ENCODE data around the gene COL6A1.

DNA sequence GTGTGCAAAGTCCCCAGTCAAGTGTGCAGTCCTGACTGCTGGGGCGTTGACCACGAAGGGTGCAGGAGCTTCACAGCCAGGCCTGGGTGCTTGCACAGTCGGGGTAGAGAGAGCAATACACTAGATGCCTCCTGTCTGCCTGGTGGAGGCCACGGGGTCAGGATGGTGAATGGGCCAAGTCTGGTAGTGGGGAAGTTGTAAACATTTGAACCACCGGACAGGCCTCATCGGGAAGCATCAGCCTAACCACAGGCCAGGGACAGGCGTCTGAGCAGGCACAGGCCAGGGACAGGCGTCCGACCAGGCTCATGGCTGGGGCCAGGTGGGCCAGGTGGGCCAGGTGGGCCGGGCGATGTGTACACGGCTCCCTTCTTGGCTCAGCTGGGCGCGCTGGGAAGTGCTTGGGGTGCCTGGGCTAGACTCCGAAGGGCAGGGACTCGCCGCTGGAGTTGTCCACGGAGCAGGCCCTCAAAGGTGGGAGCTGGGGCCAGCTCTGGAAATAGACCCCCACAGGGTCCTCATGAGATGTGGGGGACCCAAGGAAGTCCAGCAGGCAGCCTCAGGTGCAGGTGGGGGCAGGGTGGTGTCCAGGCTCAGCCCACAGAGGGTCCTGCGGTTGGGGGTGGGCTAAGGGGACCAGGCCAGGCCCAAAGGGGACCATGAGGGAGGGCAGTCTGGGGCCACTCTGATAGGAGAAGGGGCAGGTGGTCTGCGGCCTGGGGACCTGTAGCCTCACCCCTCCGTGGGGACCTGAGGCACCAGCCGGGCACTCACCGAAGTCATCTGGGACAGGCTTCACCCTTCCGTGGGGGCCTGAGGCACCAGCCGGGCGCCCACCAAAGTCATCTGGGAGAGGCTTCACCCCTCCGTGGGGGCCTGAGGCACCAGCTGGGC is 15.0 kb downstream of the COL6A1 start:
- TF ChIP-seq, protein P1, sequence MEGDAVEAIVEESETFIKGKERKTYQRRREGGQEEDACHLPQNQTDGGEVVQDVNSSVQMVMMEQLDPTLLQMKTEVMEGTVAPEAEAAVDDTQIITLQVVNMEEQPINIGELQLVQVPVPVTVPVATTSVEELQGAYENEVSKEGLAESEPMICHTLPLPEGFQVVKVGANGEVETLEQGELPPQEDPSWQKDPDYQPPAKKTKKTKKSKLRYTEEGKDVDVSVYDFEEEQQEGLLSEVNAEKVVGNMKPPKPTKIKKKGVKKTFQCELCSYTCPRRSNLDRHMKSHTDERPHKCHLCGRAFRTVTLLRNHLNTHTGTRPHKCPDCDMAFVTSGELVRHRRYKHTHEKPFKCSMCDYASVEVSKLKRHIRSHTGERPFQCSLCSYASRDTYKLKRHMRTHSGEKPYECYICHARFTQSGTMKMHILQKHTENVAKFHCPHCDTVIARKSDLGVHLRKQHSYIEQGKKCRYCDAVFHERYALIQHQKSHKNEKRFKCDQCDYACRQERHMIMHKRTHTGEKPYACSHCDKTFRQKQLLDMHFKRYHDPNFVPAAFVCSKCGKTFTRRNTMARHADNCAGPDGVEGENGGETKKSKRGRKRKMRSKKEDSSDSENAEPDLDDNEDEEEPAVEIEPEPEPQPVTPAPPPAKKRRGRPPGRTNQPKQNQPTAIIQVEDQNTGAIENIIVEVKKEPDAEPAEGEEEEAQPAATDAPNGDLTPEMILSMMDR (IDR thresholded peaks at IDR 0.05) = no peak
- no peak for TF ChIP-seq POLR2A (IDR thresholded peaks at IDR 0.05)
